ENCODE data around the gene VPREB1.

The VPREB1 gene

GRCh38 chr22:22198751-22199150, 45.8 kb upstream of the VPREB1 start:
- H3K27ac ChIP-seq (replicated peaks) = no peak overlapping the region
- no peaks in the 10 kb centered on the region for H3K27me3 ChIP-seq (ENCODE audit: insufficient read depth, poor library complexity, severe bottlenecking)
- no peak overlapping the region for H3K4me3 ChIP-seq (replicated peaks; ENCODE audit: insufficient read depth, low read length)
- DNase-seq (ENCODE audit: low read depth in 1 of 2, low spot score in 1 of 2) = no peak
- TF ChIP-seq POLR2AphosphoS5 (IDR thresholded peaks at IDR 0.05; ENCODE audit: low read depth) (no peak), SPI1 (IDR thresholded peaks at IDR 0.05; ENCODE audit: borderline replicate concordance, low read depth) (no peak), GABPA (IDR thresholded peaks at IDR 0.05; ENCODE audit: low read depth) (no peak)
- TF ChIP-seq, protein P1, sequence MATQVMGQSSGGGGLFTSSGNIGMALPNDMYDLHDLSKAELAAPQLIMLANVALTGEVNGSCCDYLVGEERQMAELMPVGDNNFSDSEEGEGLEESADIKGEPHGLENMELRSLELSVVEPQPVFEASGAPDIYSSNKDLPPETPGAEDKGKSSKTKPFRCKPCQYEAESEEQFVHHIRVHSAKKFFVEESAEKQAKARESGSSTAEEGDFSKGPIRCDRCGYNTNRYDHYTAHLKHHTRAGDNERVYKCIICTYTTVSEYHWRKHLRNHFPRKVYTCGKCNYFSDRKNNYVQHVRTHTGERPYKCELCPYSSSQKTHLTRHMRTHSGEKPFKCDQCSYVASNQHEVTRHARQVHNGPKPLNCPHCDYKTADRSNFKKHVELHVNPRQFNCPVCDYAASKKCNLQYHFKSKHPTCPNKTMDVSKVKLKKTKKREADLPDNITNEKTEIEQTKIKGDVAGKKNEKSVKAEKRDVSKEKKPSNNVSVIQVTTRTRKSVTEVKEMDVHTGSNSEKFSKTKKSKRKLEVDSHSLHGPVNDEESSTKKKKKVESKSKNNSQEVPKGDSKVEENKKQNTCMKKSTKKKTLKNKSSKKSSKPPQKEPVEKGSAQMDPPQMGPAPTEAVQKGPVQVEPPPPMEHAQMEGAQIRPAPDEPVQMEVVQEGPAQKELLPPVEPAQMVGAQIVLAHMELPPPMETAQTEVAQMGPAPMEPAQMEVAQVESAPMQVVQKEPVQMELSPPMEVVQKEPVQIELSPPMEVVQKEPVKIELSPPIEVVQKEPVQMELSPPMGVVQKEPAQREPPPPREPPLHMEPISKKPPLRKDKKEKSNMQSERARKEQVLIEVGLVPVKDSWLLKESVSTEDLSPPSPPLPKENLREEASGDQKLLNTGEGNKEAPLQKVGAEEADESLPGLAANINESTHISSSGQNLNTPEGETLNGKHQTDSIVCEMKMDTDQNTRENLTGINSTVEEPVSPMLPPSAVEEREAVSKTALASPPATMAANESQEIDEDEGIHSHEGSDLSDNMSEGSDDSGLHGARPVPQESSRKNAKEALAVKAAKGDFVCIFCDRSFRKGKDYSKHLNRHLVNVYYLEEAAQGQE (IDR thresholded peaks at IDR 0.05; ENCODE audit: insufficient replicate concordance, low read depth) = no peak
- TF ChIP-seq, protein P2, sequence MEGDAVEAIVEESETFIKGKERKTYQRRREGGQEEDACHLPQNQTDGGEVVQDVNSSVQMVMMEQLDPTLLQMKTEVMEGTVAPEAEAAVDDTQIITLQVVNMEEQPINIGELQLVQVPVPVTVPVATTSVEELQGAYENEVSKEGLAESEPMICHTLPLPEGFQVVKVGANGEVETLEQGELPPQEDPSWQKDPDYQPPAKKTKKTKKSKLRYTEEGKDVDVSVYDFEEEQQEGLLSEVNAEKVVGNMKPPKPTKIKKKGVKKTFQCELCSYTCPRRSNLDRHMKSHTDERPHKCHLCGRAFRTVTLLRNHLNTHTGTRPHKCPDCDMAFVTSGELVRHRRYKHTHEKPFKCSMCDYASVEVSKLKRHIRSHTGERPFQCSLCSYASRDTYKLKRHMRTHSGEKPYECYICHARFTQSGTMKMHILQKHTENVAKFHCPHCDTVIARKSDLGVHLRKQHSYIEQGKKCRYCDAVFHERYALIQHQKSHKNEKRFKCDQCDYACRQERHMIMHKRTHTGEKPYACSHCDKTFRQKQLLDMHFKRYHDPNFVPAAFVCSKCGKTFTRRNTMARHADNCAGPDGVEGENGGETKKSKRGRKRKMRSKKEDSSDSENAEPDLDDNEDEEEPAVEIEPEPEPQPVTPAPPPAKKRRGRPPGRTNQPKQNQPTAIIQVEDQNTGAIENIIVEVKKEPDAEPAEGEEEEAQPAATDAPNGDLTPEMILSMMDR (IDR thresholded peaks at IDR 0.05; ENCODE audit: insufficient read depth, low read length) = no peak

GRCh38 chr22:22199634-22200033, 45.0 kb upstream of the VPREB1 start:
- H3K27ac ChIP-seq (replicated peaks) = no peak overlapping the region
- H3K27me3 ChIP-seq (ENCODE audit: insufficient read depth, poor library complexity, severe bottlenecking) = no peaks in the 10 kb centered on the region
- H3K4me3 ChIP-seq (replicated peaks; ENCODE audit: insufficient read depth, low read length) = no peak overlapping the region
- DNase-seq (ENCODE audit: low read depth in 1 of 2, low spot score in 1 of 2) = no peak
- TF ChIP-seq, protein P2 (IDR thresholded peaks at IDR 0.05; ENCODE audit: insufficient read depth, low read length) = no peak

DNA sequence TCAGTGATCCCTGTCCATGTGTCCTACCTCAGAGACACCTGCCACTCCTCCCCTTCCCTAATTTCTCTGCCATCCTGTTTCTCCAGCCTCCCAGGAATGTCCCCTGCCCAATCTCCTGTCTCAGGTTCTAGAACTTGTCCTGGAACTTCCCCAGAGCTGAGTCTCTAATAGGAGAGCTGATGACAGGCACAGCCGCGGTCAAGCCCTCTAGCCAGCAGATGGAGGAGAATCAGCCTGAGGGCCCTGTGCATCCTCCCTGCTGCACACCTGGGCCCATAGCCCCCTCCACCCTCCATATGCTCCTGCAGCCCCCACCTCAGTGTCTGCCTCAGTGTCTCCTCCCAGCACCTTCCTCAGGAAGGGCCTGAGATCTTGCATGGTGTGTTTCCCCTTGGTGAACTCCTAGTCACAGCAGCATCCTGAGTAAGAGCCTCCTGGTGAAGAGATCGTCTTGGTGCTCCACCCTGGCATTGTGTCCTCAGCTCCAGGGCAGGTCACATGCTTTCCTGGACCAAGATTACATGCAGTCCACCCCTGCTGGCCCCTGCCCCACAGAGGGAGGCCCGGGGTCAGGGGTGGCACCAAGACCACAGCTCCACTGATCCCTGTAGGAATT, 43.9 kb upstream of the VPREB1 start:
- no peak overlapping the region for H3K4me3 ChIP-seq (replicated peaks; ENCODE audit: insufficient read depth, low read length)
- H3K27me3 ChIP-seq (ENCODE audit: insufficient read depth, poor library complexity, severe bottlenecking) = no peaks in the 10 kb centered on the region
- H3K27ac ChIP-seq (replicated peaks) = no peak overlapping the region
- no peak for DNase-seq (ENCODE audit: low read depth in 1 of 2, low spot score in 1 of 2)
- TF ChIP-seq, protein P1 (IDR thresholded peaks at IDR 0.05; ENCODE audit: insufficient replicate concordance, low read depth) = no peak
- TF ChIP-seq SPI1 (IDR thresholded peaks at IDR 0.05; ENCODE audit: borderline replicate concordance, low read depth) = no peak

DNA sequence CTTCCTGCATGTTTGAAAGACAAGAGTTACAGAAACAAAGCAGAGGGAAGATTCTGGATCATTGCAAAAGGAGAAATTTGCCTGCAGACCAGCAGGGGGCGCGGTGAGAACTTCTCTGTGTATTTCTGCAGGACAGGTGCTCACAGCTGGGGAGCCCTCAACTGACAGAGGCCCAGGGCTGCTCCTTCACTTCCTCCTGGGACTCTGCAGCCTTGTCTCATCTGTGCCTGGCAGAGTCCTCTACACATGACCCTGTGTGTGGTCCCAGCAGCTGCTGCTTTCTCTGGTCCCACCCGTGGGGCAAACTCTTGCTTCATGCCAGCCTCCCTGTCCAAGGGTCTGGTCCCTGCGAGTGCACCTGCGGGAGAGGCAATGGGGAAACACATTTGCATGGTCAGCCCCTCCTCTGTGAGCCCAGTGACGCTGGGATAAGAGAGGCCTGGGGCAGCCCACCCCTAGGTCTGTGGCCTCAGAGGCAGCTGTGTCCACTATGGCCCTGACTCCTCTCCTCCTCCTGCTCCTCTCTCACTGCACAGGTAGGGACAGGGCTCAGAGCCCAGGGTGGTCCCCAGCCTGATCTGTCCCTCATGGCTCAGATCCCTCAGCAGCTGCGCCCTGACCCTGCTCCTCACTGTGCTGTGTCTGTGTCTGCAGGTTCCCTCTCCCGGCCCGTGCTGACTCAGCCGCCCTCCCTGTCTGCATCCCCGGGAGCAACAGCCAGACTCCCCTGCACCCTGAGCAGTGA, 43.2 kb upstream of the VPREB1 start:
- TF ChIP-seq POLR2AphosphoS5 (IDR thresholded peaks at IDR 0.05; ENCODE audit: low read depth) = no peak
- TF ChIP-seq, protein P2 (IDR thresholded peaks at IDR 0.05; ENCODE audit: insufficient read depth, low read length) = peak; percentile 26
- H3K4me3 ChIP-seq (replicated peaks; ENCODE audit: insufficient read depth, low read length) = no peak overlapping the region
- no peaks in the 10 kb centered on the region for H3K27me3 ChIP-seq (ENCODE audit: insufficient read depth, poor library complexity, severe bottlenecking)
- H3K27ac ChIP-seq (replicated peaks) = no peak overlapping the region
- peak in 1 of 2 experiments; percentile 31 for DNase-seq (ENCODE audit: low read depth in 1 of 2, low spot score in 1 of 2)

Data from HL-60 (cell line).